Measurements from ENCODE around the gene ANKUB1.

Gene ANKUB1

GRCh38 chr3:149771652-149772271 lies 20.6 kb downstream of the ANKUB1 start:
- H3K4me1 ChIP-seq (ENCODE audit: control insufficient read depth in 1 of 2, insufficient read depth in 1 of 2, low read depth in 1 of 2, low read length in 1 of 2) = no peaks in the 10 kb centered on the region
- TF ChIP-seq, protein P1, sequence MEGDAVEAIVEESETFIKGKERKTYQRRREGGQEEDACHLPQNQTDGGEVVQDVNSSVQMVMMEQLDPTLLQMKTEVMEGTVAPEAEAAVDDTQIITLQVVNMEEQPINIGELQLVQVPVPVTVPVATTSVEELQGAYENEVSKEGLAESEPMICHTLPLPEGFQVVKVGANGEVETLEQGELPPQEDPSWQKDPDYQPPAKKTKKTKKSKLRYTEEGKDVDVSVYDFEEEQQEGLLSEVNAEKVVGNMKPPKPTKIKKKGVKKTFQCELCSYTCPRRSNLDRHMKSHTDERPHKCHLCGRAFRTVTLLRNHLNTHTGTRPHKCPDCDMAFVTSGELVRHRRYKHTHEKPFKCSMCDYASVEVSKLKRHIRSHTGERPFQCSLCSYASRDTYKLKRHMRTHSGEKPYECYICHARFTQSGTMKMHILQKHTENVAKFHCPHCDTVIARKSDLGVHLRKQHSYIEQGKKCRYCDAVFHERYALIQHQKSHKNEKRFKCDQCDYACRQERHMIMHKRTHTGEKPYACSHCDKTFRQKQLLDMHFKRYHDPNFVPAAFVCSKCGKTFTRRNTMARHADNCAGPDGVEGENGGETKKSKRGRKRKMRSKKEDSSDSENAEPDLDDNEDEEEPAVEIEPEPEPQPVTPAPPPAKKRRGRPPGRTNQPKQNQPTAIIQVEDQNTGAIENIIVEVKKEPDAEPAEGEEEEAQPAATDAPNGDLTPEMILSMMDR (IDR thresholded peaks at IDR 0.05) = peak; percentile 47
- no peak overlapping the region for H3K27ac ChIP-seq
- no peaks in the 10 kb centered on the region for H3K36me3 ChIP-seq
- H3K9me3 ChIP-seq = no peaks in the 10 kb centered on the region
- H3K27me3 ChIP-seq = no peaks in the 10 kb centered on the region
- H3K4me3 ChIP-seq (ENCODE audit: low read depth in 1 of 2, low read length in 1 of 2) = no peak overlapping the region

DNA sequence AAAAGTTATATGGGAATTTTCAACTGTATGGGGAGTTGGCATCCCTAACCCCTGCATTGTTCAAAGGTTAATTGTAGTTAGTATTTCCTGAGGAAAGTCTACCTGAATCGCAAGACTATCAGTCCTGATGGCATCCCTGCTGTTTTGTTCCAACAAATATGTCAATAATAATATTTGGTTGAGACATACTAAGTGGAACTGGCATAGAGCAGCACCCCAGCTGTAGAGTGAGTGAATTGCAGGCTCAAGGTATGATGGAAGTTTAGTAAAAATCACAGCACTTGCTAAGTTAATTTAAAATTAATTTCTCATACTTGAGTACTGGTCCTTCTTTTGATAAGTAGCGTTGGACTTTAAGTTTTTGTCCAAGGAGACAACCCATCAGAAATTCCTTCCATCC lies 22.1 kb downstream of the ANKUB1 start:
- H3K27me3 ChIP-seq = no peaks in the 10 kb centered on the region
- H3K27ac ChIP-seq = no peak overlapping the region
- TF ChIP-seq, protein P1 (IDR thresholded peaks at IDR 0.05) = no peak
- H3K9me3 ChIP-seq = no peaks in the 10 kb centered on the region
- H3K4me1 ChIP-seq (ENCODE audit: control insufficient read depth in 1 of 2, insufficient read depth in 1 of 2, low read depth in 1 of 2, low read length in 1 of 2) = no peaks in the 10 kb centered on the region
- no peak overlapping the region for H3K4me3 ChIP-seq (ENCODE audit: low read depth in 1 of 2, low read length in 1 of 2)
- no peaks in the 10 kb centered on the region for H3K36me3 ChIP-seq

- Histone ChIP-seq H3K36me3 (no peaks in the 10 kb centered on the region), H3K27me3 (peaks cover 6% of the 10 kb centered on the region), H3K27ac (no peak overlapping the region), H3K4me3 (ENCODE audit: low read depth in 1 of 2, low read length in 1 of 2) (no peak overlapping the region), H3K9me3 (no peaks in the 10 kb centered on the region), H3K4me1 (ENCODE audit: control insufficient read depth in 1 of 2, insufficient read depth in 1 of 2, low read depth in 1 of 2, low read length in 1 of 2) (no peaks in the 10 kb centered on the region)
- TF ChIP-seq, protein P1 (IDR thresholded peaks at IDR 0.05) = no peak
Observed at GRCh38 chr3:149768704-149769103, 23.6 kb downstream of the ANKUB1 start.

DNA sequence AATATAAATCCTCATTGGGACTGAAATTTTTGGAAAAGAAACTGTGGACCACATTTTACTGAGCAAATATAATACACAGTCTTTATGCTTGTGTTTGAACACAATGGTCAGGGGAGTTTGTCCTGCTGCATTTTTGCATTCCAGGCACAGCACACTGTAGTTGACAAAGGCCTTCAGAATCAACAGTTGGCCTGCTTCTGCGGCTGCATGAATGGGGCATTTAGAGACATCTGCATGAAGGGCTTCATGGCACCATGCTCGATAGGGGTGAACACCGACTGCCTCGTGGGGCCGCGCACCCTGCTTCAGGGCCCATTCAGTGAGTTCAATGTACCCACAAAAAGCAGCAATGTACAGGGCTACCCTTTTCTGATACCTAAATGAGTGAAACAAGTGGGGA lies 24.6 kb downstream of the ANKUB1 start:
- H3K27me3 ChIP-seq = peaks cover 16% of the 10 kb centered on the region
- no peaks in the 10 kb centered on the region for H3K4me1 ChIP-seq (ENCODE audit: control insufficient read depth in 1 of 2, insufficient read depth in 1 of 2, low read depth in 1 of 2, low read length in 1 of 2)
- no peak overlapping the region for H3K27ac ChIP-seq
- H3K4me3 ChIP-seq (ENCODE audit: low read depth in 1 of 2, low read length in 1 of 2) = no peak overlapping the region
- no peaks in the 10 kb centered on the region for H3K36me3 ChIP-seq
- TF ChIP-seq, protein P1 (IDR thresholded peaks at IDR 0.05) = no peak
- no peaks in the 10 kb centered on the region for H3K9me3 ChIP-seq

DNA sequence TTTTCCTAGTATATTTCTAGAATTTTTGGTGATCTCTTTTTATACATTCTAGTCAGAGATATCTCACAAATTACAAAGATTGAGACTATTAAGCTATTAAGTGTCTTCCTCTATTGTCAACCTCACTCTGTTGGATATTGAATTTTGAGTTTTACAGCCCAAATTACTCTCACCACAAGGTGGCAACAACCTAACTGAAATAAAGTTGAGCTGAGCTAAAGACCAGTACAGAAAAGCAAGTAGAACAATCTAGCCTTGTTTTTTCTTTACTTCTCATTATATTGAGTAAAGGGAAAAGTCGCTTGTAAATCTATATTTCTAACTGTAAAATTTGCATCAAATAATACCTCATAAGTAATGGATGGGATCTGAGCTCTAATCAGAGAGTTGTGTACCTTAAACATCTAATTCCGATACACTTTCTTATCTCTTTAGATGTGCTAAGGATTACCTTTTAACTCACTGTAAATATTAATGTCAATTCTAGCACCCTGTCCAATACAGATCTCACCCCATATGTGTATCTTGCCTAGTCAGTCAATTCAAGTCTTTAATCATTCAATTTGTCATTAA lies 26.5 kb downstream of the ANKUB1 start:
- Histone ChIP-seq H3K9me3 (no peaks in the 10 kb centered on the region), H3K27me3 (peaks cover 33% of the 10 kb centered on the region), H3K4me3 (ENCODE audit: low read depth in 1 of 2, low read length in 1 of 2) (no peak overlapping the region), H3K36me3 (no peaks in the 10 kb centered on the region), H3K27ac (no peak overlapping the region), H3K4me1 (ENCODE audit: control insufficient read depth in 1 of 2, insufficient read depth in 1 of 2, low read depth in 1 of 2, low read length in 1 of 2) (no peaks in the 10 kb centered on the region)
- TF ChIP-seq, protein P1 (IDR thresholded peaks at IDR 0.05) = peak; percentile 44
